ENCODE measurements around the gene VSNL1.

Gene VSNL1

DNA sequence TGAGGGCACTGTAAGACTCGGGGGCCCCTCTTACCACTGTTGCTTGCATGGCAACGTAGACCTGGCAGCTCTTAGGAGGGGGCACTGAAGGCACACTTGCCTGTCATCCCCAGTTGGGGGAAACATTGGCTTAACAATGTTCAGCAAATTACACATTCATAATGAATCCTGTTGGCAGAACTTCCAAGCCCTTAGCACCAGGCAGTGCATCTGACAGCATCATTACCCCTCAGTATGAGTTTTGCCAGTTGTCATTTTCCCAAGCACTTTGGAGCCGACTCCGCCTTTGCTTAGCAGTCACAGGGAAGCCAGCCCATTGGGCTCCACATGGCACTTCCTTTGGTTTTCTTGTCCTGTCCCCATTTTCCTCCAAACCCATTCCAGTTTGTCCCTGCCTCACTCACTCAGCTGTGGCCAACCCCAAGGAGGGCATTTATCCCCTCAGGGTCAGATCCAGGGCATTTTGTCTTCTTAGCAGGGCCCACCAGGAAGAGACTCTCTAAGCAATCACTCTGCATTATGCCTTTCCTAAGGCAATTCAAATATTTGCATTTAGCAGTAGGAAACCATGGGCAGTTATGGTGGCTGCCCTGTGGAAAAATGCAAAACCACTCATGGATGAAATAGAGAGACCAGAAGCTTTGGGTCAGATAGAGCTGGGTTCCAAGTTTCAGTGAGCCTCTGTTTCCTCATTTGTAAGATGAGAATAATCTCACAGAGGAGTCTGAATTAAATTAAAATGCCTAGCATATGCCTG is 73.9 kb downstream of the VSNL1 start:
- DNase-seq (ENCODE audit: low read depth, low spot score), result no peak

DNA sequence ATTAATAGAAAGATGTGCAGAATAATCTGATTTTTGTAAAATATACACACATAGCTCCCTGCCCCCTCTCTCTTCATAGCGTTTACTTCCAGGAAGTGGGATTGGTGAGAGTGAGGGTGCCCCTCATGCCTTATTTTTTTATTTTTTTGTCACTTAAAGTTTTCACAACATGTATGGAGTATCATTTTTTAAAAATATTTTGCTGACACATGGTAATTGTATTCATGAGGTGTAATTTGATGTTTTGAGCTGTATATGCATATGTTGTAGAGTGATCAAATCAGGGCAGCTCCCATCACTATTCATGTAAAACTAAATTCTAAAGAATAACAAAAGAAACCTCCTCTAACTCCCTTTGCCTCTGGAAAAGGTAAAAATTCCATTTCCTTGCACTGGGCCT is 74.7 kb downstream of the VSNL1 start:
- no peak for DNase-seq (ENCODE audit: low read depth, low spot score)

DNA sequence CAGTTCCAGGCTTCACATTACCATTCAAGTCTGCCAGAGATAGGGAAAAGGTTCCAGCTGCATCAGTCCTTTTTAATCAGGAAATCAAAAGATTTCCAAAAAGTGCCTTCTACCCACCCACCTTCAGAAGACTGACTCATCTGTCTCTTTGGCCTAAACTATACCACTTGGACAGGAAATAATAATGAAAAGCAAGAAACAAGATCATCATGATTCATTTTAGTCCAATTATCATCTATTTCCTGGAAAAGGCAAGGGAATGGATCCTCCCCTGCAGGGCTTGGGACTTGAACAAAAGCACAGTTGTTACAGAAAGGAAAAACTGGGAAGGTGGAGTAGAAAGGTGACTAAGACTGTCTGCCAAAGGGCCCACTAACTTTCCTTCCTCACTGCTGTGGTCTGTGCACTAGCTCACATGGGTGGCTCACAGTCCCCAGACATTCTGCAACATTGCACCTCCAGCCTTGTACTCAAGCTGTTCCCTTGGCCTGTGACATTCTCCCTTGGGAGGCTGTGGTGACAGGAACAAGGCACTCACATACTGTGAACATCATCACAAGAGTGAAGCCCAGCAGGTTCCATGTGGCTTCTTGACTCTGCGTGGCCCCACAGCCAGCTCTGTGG is 75.3 kb downstream of the VSNL1 start:
- DNase-seq (ENCODE audit: low read depth, low spot score), result no peak

DNA sequence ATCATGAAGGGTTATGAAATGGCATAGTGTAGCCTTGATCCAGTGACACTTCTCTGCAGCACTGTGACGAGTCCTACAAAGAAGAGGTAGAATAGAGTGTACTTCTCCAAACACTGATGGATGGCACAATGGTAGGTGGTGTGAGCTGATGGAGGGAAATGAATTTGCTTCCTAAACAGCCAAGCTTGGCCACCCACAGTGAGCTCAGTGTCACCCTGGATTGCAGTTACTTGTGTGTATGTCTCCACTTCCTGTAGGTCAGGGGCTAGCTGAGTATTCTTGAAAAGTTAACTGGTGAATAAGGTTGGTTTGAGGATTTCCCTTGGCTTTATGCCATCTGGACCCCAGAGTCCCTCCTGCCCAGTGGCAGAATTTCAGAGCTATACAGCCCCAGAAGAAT is 75.9 kb downstream of the VSNL1 start:
- no peak for DNase-seq (ENCODE audit: low read depth, low spot score)

DNA sequence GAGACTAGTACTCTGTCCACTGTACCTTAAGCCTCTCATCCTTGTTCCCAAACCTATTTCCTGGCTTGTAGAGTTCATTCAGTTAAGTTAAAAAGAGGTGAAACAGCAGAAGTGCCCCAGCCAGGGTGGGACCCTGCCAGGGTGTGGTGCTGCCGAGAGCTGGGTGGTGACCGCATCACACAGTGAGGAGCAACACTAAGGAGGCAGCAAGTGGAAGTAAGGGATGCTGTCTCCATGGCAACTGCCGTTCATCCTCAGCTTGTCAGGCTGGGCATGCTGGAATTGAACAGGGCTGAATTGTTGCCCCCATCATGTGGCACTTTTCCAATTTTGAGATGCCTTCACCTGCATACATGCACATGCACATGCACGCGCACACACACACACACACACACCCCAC is 77.0 kb downstream of the VSNL1 start:
- DNase-seq (ENCODE audit: low read depth, low spot score), result no peak

DNA sequence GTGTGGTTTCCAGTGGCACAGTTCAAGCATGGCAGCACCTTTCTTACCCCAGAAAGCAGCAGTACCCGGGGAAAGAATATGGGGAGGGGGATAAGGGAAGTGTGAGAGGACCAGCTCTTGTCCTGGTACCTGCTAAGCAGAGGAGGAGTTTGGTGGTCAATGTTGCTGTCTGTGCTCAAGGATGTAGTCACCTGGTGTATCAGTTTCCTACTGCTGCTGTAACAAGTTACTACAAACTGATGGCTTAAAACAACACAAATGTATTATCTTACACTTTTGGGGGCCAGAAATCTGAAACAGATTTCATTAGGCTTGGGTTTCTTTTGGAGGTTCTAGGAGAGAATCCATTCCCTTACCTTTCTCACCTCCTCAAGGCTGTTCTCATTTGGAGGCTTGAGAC is 77.5 kb downstream of the VSNL1 start:
- DNase-seq (ENCODE audit: low read depth, low spot score), result no peak

DNA sequence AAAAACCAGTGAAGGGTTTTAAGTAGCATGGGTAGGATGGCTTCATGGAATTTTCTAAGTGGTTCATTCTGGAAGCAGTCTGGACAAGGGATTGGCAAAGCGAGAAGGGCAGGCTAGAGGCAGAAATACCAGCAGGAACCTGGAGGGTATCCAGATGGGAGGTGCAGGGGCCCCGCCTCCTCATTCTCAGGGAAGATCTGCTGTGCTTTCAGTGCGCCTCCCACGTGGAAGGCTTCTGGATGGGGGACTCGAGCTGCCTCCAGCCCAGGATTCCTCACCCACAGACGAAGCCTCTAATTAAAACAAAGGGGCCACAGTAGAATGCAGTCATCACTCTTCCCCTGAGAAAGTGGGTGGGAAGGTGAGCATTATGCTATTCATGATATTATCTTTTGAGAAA is 79.8 kb downstream of the VSNL1 start:
- no peak for DNase-seq (ENCODE audit: low read depth, low spot score)

DNA sequence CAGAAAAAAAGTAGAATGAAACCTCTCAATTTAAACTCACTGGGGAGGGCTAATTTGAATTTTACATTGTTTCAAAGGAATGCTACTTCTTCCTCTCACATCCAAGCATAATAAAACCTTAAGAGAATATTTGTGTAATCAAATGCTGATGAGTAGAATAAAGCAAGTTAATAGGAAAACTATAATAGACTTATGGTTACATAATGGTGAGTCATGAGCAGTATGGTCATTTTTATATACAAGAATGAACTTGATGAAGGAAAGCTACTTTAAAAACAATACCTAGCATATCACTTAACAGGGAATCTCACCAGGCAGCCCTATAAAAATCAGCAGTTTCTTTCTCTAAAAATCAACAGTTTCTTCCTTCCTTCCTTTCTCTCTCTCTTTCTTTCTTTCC is 80.3 kb downstream of the VSNL1 start:
- DNase-seq (ENCODE audit: low read depth, low spot score), result no peak

DNA sequence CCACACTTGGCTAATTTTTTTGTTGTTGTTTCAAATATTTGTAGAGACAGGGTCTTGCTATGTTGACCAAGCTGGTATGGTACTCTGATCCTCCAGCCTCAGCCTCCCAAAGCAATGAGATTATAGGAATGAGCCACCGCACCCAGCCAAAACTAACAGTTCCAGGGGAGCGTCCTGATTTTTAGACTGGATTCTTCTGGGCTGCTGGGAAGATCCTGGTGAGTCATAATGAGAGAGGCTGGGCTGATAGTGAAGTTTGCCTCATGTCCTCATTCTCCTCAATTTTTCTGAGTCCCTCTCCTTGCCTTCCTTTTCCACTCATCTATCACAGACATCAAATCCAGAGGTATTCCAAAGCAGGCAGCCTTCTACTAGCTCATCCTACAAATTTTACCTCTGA is 81.3 kb downstream of the VSNL1 start:
- DNase-seq (ENCODE audit: low read depth, low spot score), result no peak

DNA sequence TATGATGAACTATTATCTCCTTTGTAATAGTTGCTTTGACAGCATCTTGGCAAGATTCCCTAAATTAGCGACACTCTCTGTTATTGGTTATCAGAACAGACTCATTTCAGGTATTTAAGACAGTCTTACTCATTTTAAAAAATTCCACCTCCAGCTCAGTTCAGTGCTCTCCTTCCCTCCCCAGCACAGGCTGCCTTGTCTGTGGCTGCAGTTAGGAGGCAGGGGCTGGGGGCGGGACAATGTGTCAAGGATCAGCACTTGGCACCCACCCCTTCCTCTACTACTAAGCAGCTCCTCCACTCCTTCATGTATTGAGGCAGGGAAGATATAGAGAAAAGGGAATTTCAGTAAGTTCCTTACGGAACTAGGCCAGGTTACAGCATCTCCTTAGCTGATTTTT is 85.0 kb downstream of the VSNL1 start:
- DNase-seq (ENCODE audit: low read depth, low spot score), result no peak

DNA sequence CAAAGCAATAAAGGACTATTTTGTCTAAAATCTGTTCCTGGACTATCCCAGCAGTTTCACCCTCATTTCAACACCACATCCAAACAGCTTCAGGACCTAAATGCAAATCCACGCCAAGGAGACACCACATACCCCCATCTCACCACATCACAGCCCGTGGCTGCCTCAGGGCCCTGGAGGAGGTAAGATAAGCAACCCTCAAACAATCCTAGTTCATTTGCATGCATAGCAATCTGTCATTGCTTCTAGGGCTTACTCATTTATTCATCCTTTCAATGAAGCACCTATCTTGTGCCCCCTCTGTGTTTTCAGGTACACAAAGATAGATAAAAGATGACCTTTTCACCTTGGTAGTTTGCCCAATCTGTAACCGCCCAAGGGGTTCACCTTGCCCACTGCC is 86.5 kb downstream of the VSNL1 start:
- no peak for DNase-seq (ENCODE audit: low read depth, low spot score)

DNA sequence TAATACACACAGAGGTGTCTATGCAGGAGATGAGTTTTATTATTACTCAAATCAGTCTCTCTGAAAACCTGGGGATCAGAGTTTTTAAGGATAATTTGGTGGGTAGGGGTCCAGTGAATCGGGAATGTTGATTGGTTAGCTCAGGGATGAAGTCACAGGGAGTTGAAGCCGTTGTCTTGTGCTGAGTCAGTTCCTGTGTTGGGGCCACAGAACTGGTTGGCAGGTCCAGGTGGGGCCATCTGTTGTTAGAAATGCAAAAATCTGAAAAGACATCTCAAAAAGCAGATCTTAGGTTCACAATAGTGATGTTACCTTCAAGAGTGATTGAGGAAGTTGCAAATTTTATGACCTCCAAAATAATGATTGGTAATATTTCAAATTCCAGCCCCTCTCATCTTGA is 86.9 kb downstream of the VSNL1 start:
- DNase-seq (ENCODE audit: low read depth, low spot score), result no peak

DNA sequence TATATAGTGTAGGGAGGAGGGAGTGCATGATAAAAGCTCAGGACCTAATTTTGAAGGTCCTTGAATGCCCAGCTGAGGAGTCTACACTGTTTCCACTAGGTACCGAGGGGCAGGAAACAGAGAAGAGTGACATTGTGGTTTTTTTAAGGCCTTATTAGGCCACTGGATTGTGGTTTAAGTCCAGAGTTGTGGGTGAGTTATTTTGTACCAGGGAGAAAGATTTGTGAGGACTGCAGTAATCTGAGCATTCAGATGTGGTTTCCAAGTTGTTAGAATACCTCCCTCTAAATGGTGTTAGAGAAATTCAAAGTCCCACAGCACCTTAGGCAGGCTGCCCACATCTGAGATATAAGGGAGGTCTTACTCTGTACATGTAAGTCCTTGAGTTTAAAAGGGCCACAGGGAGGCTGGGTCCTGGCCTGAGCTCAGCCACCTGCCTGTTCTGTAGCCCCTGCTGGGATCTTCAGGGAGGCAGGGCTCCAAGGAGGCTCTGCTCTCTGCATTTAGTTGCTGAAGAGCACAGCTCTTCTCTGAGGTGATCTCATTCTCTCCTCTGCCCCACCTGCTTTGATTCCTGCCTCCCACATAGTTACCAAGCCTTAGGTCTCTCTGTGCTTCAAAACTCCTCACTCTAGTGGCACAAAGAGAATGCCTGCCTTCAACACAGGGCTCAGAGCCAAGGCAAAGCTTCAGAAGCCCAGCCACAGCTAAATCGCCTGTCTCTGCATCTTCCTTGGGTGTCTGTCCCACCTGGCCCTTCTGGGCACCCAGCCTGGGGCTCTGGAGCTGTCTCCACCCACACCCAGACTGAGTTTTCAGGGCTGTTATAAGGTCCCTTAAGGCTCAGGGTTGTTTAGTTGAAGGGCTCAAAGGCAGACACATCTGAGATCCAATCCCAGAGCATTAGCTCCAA is 88.1 kb downstream of the VSNL1 start:
- DNase-seq (ENCODE audit: low read depth, low spot score), result no peak

DNA sequence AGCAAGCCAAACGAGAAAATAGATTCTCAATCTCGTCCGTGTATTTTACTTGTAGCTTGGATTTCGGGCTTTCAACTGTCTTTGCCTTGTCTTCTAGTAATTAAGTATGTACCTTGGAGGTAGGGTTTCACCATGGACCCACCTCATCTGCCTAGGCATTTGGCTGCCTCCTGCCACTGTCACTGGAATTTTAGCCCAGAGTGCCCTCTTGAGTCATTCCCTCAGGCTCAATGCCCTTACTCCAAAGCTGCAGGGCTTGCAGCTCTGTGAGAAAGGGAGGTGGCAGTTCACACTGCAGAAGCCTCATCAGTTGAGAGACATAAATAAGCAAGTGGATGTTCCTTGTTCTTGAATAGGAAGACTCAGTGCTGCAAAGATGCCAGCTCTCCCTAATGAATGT is 89.6 kb downstream of the VSNL1 start:
- no peak for DNase-seq (ENCODE audit: low read depth, low spot score)

DNA sequence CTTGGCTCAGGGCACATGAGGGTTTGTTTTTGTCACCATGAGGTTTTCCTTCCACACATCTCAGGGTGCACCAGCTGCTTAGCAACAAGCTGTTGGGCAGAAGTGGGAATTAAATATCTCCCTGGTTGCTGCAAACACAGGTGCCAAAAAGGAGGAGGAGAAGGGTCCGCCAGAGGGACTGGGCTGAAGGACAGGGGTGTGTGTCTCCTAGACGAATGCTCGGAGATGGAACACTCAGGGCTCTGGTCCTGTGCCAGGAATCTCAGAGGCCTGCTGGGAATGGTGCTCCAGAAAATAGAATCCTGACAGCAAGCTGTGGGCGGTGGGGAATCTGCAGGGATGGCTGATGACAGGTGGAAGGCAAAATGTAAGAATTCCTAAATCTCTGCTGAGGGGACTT is 94.5 kb downstream of the VSNL1 start:
- DNase-seq (ENCODE audit: low read depth, low spot score), result no peak

DNA sequence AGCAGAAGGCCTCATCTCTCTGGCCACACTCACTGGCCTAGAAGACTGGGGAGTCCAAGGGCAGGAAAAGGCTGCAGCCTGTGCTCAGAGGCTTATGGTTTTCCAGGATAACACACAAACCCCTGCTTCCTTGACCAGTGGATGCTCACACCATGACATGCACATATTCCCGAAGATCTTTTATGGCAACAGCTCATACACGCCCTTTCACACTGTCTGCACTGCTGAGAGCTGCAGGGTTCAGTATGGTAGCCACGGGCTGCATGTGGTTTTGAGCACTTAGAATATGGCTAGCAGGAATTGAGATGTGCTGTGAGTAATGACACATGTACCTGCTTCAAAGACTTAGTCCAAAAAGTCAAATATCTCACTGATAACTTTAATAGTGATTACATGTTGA is 95.8 kb downstream of the VSNL1 start:
- no peak for DNase-seq (ENCODE audit: low read depth, low spot score)

DNA sequence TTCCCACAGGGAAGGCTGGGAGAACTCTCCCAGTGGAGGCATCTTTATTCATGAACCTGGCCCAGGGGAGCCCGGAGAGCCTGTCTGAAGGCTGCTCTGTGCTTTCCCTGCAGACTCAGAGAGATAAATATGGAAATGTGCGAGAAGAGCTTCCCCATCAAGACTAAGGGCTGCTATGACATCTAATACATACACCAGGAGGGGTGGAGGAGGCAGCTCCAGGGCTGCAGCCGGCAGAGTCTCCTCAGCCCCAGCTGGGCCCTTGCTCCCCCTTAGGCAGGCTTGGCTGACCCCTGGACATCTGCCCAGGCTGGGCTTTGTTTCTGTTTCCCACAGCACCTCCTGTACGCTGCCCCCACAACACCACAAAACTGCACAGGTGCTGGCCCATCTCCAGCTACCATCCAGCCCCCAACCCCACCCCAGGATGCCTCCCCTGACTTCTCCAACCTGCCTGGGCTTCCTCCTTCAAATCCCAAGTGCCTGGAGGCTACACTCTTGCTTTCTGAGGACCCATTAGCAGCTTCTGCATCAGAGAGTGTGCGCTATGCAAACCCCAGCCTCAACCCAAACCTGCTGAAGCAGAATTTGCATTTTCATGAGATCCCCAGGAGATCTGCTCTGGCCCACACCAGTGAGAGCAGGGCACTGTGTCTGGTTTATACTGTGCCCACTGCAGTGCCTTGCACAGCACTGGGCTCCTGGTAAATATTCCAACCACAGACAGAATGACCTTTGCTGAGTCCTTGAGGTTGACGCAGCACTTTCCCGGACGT is 96.8 kb downstream of the VSNL1 start:
- no peak for DNase-seq (ENCODE audit: low read depth, low spot score)

DNA sequence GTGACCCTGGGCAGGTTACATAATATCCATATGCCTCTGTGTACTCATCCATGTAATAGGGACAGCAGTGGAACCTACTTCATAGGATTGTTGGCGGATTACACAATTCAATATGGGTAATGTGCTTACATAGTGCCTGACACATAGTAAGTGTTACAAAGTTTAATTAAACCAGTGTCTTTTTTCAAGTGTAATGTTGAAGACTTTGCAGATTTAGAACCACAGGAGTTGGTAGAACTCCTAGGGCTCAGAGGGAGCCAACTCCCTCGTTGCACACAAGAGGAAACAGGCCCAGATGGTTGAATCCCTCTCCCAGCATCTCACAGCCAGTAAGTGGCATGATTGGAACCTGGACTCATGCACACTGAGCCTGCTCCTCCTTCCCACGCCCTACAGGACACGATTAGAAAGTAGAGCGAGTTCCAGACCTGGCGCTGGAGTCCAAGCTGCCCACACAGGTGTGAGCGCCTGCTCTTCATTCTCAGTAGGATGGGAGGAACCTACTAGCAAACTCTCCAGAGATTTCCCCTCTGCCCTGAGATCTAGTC is 97.8 kb downstream of the VSNL1 start:
- no peak for DNase-seq (ENCODE audit: low read depth, low spot score)

DNA sequence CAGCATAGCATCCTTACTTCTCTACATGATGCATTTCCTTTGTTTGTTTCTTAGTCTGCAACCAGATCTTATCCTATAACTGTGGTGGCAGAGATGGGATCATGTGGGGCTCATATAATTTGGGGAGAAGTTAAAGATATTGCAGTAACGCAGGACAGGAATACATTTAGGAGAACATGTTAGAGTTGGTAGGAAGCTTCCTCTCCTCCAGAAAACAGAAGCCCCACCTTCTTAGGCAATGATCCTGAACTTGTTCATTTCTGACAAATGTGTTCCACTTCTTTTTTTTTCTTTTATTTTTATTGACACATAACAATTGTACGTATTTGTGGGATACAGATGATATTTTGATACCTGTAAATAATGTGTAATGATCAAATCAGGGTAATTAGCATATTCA is 99.9 kb downstream of the VSNL1 start:
- no peak for DNase-seq (ENCODE audit: low read depth, low spot score)

DNA sequence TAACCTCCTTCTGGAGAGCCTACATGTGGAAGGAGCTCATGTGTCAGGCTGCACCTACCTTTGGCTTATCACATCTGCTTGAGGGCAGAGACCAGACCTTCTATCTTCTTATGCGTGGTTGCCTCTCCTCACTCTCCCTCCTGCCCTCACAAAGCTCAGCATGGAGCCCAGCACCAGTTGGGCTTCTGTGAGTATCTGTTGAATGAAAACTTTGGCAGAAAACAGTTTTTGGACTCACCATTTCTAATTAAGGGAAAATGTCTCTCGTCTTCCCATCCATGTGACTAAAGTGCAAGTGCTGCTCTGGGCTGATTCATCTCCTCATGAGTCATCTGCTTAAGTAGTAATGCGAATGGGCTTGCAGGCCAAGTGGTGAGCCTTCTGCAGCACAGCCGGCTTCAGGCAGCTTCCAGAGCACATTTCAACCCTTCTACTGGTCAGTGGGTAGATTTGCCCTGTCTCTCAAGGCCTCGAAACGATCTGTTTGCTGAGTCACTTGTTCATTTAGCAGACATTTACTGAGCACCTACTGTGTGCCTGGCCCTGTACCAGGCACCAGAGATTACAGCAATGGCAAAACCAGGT is 102.6 kb downstream of the VSNL1 start:
- no peak for DNase-seq (ENCODE audit: low read depth, low spot score)

All from activated CD4-positive, CD25-positive, alpha-beta regulatory T cell treated with anti-CD3 and anti-CD28 coated beads, Interleukin-2, amount 50 U/mL, for 16 hours (primary cell).